Hepatocyte (in vitro differentiated cells): Measurements from ENCODE around the gene REV3L. TPM values are rescaled to one million over a fixed set of nuclear protein-coding genes. Genes with fewer than 3 reads are reported as not detected.

Experiments used
- DNase-seq: peaks from one replicate; pipeline ENCODE4 v3.0.0-alpha.2; 2016; ENCODE audit warnings: low spot score
- H2AFZ ChIP-seq: fragments of 200-600 bp; sonication (generic); 2 replicates; pipeline ENCODE4 v1.6.0; 2016; ENCODE audit warnings: antibody characterized with exemption, mild to moderate bottlenecking
- H3K27ac ChIP-seq: fragments of 200-600 bp; sonication (generic); 2 replicates; pipeline ENCODE4 v1.5.1; 2016; ENCODE audit warnings: mild to moderate bottlenecking
- H3K27me3 ChIP-seq: fragments of 200-600 bp; sonication (generic); 2 replicates; pipeline ENCODE4 v1.6.1; 2016
- H3K36me3 ChIP-seq: fragments of 200-600 bp; sonication (generic); replicated peaks from 2 replicates; pipeline ENCODE4 v1.5.1; 2016; ENCODE audit warnings: low read depth; ENCODE audit not compliant: insufficient read depth
- H3K4me1 ChIP-seq: fragments of 200-600 bp; sonication (generic); 2 replicates; pipeline ENCODE4 v1.5.1; 2016; ENCODE audit warnings: mild to moderate bottlenecking, moderate library complexity; ENCODE audit not compliant: insufficient read depth
- H3K4me2 ChIP-seq: fragments of 200-600 bp; sonication (generic); 2 replicates; pipeline ENCODE4 v1.6.0; 2016
- H3K4me3 ChIP-seq: fragments of 200-600 bp; sonication (generic); 2 replicates; pipeline ENCODE4 v1.5.1; 2016; ENCODE audit warnings: mild to moderate bottlenecking
- H3K79me2 ChIP-seq: fragments of 200-600 bp; sonication (generic); 2 replicates; pipeline ENCODE4 v1.6.0; 2017; ENCODE audit warnings: mild to moderate bottlenecking
- H3K9me2 ChIP-seq: fragments of 200-600 bp; sonication (generic); replicated peaks from 2 replicates; pipeline ENCODE4 v1.6.0; 2017; ENCODE audit warnings: mild to moderate bottlenecking; ENCODE audit not compliant: insufficient read depth
- H3K9me3 ChIP-seq: fragments of 200-600 bp; sonication (generic); 2 replicates; pipeline ENCODE4 v1.5.1; 2016; ENCODE audit warnings: low read depth, mild to moderate bottlenecking
- H4K20me1 ChIP-seq: fragments of 200-600 bp; sonication (generic); 2 replicates; pipeline ENCODE4 v1.6.0; 2016; ENCODE audit warnings: mild to moderate bottlenecking; ENCODE audit not compliant: insufficient read depth, poor library complexity, severe bottlenecking
- EZH2 ChIP-seq: fragments of 200-600 bp; sonication (generic); IDR thresholded peaks from 2 replicates; pipeline ENCODE4 v1.6.1; 2016; ENCODE audit warnings: antibody characterized with exemption, mild to moderate bottlenecking, borderline replicate concordance
- EZH2phosphoT487 ChIP-seq: fragments of 200-600 bp; sonication (generic); IDR thresholded peaks from one replicate; pipeline ENCODE4 v1.6.1; 2018; ENCODE audit warnings: antibody characterized with exemption, mild to moderate bottlenecking, low read depth, moderate library complexity; ENCODE audit not compliant: unreplicated experiment, severe bottlenecking
- WGBS: methylation state at CpG from one replicate; pipeline ENCODE4 v1.1.6; 2016; ENCODE audit warnings: low lambda C conversion rate; ENCODE audit errors: missing lambda C conversion rate; 5-methylcytosine and 5-hydroxymethylcytosine counted together
- polyA plus RNA-seq: library from polyadenylated mRNA; unstranded; fragments of >200 nt; fragmentation: Nextera tagmentation; extraction: Ambion mirVana; gene quantifications from 2 replicates; pipeline ENCODE4 v1.2.1, GENCODE V29; 2016
- total RNA-seq: library from RNA; depleted of rRNA; stranded (reverse); fragments of >200 nt; gene quantifications from 2 replicates; pipeline ENCODE4 v1.2.3, GENCODE V29; 2014
- TF ChIP-seq, protein P1 (sequence below): fragments of 200-600 bp; sonication (generic); IDR thresholded peaks from 2 replicates; pipeline ENCODE4 v1.5.1; 2016; ENCODE audit warnings: antibody characterized with exemption, mild to moderate bottlenecking; ENCODE audit not compliant: poor library complexity

Gene REV3L
- total and polyA plus RNA-seq, 2 experiments from 2014 or later: 17.6 to 29.4 TPM

DNA sequence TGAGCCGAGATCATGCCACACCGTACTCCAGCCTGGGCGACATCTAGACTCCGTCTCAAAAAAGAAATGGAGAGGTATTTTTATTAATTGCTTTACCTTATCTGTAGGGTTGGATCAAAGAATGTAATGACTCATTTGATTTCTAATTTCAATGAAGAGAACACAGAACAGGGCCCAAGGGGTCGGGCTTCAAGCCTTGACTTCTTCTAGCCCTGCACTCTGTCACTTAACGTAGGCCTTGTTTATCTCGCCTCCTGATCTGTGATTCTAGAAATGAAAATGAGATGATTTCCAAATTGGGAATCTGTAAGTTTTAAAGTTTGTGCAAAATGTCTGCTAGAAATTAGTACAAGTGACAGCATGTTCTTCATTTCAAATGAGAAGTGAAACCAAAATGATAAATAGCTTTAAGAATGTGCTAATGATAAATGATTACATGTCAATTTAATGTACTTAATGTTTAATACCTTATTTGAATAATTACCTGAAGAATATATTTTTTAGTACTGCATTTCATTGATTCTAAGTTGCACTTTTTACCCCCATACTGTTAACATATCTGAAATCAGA, 215.2 kb downstream of the REV3L start:
- no peak overlapping the region for H3K4me3 ChIP-seq
- no peaks in the 10 kb centered on the region for H3K9me2 ChIP-seq
- no peaks in the 10 kb centered on the region for H3K9me3 ChIP-seq
- no peak overlapping the region for H3K27ac ChIP-seq
- H3K79me2 ChIP-seq: peaks cover 58% of the 10 kb centered on the region
- 95% methylated on average over 7 of the region's 7 CpGs for WGBS
- H4K20me1 ChIP-seq: no peaks in the 10 kb centered on the region
- TF ChIP-seq EZH2phosphoT487: no peak
- TF ChIP-seq EZH2: no peak
- TF ChIP-seq, protein P1, sequence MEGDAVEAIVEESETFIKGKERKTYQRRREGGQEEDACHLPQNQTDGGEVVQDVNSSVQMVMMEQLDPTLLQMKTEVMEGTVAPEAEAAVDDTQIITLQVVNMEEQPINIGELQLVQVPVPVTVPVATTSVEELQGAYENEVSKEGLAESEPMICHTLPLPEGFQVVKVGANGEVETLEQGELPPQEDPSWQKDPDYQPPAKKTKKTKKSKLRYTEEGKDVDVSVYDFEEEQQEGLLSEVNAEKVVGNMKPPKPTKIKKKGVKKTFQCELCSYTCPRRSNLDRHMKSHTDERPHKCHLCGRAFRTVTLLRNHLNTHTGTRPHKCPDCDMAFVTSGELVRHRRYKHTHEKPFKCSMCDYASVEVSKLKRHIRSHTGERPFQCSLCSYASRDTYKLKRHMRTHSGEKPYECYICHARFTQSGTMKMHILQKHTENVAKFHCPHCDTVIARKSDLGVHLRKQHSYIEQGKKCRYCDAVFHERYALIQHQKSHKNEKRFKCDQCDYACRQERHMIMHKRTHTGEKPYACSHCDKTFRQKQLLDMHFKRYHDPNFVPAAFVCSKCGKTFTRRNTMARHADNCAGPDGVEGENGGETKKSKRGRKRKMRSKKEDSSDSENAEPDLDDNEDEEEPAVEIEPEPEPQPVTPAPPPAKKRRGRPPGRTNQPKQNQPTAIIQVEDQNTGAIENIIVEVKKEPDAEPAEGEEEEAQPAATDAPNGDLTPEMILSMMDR: no peak
- no peaks in the 10 kb centered on the region for H3K4me1 ChIP-seq
- H3K27me3 ChIP-seq: no peaks in the 10 kb centered on the region
- no peak overlapping the region for H2AFZ ChIP-seq
- H3K36me3 ChIP-seq: no peaks in the 10 kb centered on the region
- DNase-seq: no peak
- H3K4me2 ChIP-seq: peak overlapping the region; percentile 7

DNA sequence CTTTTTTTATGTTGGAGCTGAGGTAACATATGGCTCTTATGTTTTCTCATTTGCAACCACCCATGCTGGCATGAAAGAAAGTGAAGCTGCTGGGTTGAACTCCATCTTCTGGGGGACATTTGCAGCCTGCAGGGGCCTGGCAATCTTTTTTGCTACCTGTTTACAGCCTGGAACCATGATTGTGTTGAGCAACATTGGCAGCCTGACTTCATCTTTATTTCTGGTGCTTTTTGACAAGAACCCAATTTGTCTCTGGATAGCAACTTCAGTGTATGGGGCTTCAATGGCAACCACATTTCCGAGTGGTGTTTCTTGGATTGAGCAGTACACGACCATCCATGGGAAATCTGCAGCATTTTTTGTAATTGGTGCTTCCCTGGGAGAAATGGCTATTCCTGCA, 216.7 kb downstream of the REV3L start:
- Histone ChIP-seq H3K9me3 (no peaks in the 10 kb centered on the region), H3K36me3 (no peaks in the 10 kb centered on the region), H3K79me2 (peaks cover 63% of the 10 kb centered on the region), H4K20me1 (no peaks in the 10 kb centered on the region), H3K4me2 (peak overlapping the region; percentile 42), H3K4me3 (no peak overlapping the region), H3K9me2 (no peaks in the 10 kb centered on the region), H3K4me1 (no peaks in the 10 kb centered on the region), H3K27ac (peak overlapping the region; percentile 24), H2AFZ (no peak overlapping the region), H3K27me3 (no peaks in the 10 kb centered on the region)
- WGBS: 88% methylated on average over 2 of the region's 2 CpGs
- no peak for DNase-seq
- TF ChIP-seq, protein P1: no peak
- TF ChIP-seq EZH2 (no peak), EZH2phosphoT487 (no peak)

DNA sequence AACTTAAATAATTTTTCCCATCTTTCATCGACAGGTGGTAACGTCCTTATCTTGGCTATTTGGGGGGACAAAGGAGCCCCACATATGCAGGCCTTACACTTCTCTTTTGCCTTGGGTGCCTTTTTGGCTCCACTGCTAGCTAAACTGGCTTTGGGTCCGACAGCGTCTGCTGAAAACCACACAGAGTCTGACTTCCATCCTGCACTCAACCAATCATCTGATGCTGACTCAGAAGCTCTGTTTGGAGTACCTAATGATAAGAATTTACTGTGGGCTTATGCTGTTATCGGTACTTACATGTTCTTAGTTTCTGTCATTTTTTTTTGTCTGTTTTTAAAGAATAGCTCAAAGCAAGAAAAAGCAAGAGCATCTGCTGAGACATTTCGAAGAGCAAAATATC, 217.2 kb downstream of the REV3L start:
- TF ChIP-seq, protein P1: no peak
- TF ChIP-seq EZH2phosphoT487 (no peak), EZH2 (no peak)
- Histone ChIP-seq H3K4me2 (peak overlapping the region; percentile 42), H3K4me1 (peaks cover 4% of the 10 kb centered on the region), H3K9me2 (no peaks in the 10 kb centered on the region), H3K9me3 (no peaks in the 10 kb centered on the region), H3K4me3 (no peak overlapping the region), H3K27me3 (no peaks in the 10 kb centered on the region), H3K27ac (peak overlapping the region; percentile 24), H2AFZ (no peak overlapping the region), H4K20me1 (no peaks in the 10 kb centered on the region), H3K36me3 (no peaks in the 10 kb centered on the region), H3K79me2 (peaks cover 64% of the 10 kb centered on the region)
- no peak for DNase-seq
- 63% methylated on average over 6 of the region's 6 CpGs for WGBS

DNA sequence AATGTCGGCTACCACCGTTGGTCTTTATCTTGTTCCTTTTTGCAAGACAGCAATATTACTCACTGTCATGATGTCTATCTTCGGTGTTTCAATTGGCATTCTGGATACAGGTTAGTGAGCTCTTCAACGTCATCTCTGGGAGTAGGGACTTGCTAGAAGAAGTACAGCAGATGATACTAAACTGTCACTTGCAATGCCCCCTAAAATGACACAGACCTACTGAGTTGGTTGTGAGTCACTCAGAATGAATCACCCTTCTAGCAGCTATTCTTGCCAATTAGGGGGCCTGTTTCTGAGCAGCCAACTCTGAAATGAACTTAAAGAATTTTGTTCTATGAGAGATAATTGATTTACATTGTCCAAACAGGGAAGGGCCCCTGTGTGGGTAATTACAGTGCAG, 219.2 kb downstream of the REV3L start:
- no peak for DNase-seq
- WGBS: 86% methylated on average over 4 of the region's 4 CpGs
- Histone ChIP-seq H3K4me2 (no peak overlapping the region), H3K4me3 (no peak overlapping the region), H4K20me1 (no peaks in the 10 kb centered on the region), H3K9me2 (no peaks in the 10 kb centered on the region), H2AFZ (no peak overlapping the region), H3K9me3 (no peaks in the 10 kb centered on the region), H3K27ac (no peak overlapping the region), H3K4me1 (peaks cover 15% of the 10 kb centered on the region), H3K36me3 (no peaks in the 10 kb centered on the region), H3K27me3 (no peaks in the 10 kb centered on the region), H3K79me2 (peaks cover 60% of the 10 kb centered on the region)
- TF ChIP-seq EZH2: no peak
- TF ChIP-seq, protein P1: no peak
- no peak for TF ChIP-seq EZH2phosphoT487
